HCT116 (cell line): ENCODE measurements around the gene ANAPC2.

Source experiments
- CTCF ChIP-seq, 3 experiments: fragments of 200-600 bp in 1 of 3; sonication (generic) in 1 of 3; IDR thresholded peaks in 2 of 3; conservative IDR thresholded peaks in 1 of 3; 2 replicates each; pipeline ENCODE4 v1.5.1; 2012 to 2017; ENCODE audit warnings: low read depth in 2 of 3, low read length in 2 of 3, antibody characterized with exemption in 1 of 3, borderline replicate concordance in 1 of 3, control low read depth in 1 of 3, mild to moderate bottlenecking in 1 of 3, mixed read lengths in 1 of 3, mixed run types in 1 of 3, moderate library complexity in 1 of 3; ENCODE audit not compliant: insufficient read depth in 1 of 3
- JUND ChIP-seq: IDR thresholded peaks from 2 replicates; pipeline ENCODE4 v1.6.1; 2012
- POLR2A ChIP-seq: IDR thresholded peaks from 2 replicates; pipeline ENCODE4 v1.7.0; 2011; ENCODE audit warnings: borderline replicate concordance; ENCODE audit not compliant: insufficient read depth, insufficient read length; ENCODE audit errors: extremely low read depth
- RAD21 ChIP-seq: IDR thresholded peaks from 2 replicates; pipeline ENCODE4 v1.6.1; 2012; ENCODE audit warnings: low read depth, mild to moderate bottlenecking
- TCF7L2 ChIP-seq: IDR thresholded peaks from 2 replicates; pipeline ENCODE4 v1.7.0; 2011; ENCODE audit warnings: borderline replicate concordance, inconsistent platforms; ENCODE audit not compliant: insufficient read depth, insufficient read length; ENCODE audit errors: extremely low read depth
- TF ChIP-seq, protein P1 (sequence below): IDR thresholded peaks from 2 replicates; pipeline ENCODE4 v1.6.1; 2011; ENCODE audit warnings: mild to moderate bottlenecking, low read length, moderate library complexity; ENCODE audit not compliant: insufficient replicate concordance; ENCODE audit errors: extremely low read depth
- TF ChIP-seq, protein P2 (sequence below): IDR thresholded peaks from 2 replicates; pipeline ENCODE4 v1.6.1; 2012

- TF ChIP-seq CTCF (IDR thresholded peaks at IDR 0.05 in 2 of 3, conservative IDR thresholded peaks at IDR 0.05 in 1 of 3; ENCODE audit: borderline replicate concordance in 1 of 3, insufficient read depth in 1 of 3, low read depth in 2 of 3, low read length in 2 of 3), result no peak
- TF ChIP-seq TCF7L2, result no peak
- TF ChIP-seq, protein P1, sequence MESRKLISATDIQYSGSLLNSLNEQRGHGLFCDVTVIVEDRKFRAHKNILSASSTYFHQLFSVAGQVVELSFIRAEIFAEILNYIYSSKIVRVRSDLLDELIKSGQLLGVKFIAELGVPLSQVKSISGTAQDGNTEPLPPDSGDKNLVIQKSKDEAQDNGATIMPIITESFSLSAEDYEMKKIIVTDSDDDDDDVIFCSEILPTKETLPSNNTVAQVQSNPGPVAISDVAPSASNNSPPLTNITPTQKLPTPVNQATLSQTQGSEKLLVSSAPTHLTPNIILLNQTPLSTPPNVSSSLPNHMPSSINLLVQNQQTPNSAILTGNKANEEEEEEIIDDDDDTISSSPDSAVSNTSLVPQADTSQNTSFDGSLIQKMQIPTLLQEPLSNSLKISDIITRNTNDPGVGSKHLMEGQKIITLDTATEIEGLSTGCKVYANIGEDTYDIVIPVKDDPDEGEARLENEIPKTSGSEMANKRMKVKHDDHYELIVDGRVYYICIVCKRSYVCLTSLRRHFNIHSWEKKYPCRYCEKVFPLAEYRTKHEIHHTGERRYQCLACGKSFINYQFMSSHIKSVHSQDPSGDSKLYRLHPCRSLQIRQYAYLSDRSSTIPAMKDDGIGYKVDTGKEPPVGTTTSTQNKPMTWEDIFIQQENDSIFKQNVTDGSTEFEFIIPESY, result no peak
- no peak for TF ChIP-seq POLR2A
- TF ChIP-seq RAD21, result no peak
- TF ChIP-seq, protein P2, sequence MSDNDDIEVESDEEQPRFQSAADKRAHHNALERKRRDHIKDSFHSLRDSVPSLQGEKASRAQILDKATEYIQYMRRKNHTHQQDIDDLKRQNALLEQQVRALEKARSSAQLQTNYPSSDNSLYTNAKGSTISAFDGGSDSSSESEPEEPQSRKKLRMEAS, result no peak
- no peak for TF ChIP-seq JUND
These were observed 7.3 kb upstream of the ANAPC2 start for GRCh38 chr9:137195525-137196220.
